GM18498 (cell line): ENCODE data around the gene CPLX3.

Experiments used
- ATAC-seq: cut with Tn5 transposase; IDR thresholded peaks from one replicate; pipeline ENCODE4 v1.9.1; 2021; ENCODE audit warnings: mild to moderate bottlenecking, moderate library complexity; ENCODE audit not compliant: unreplicated experiment

CPLX3 gene

GRCh38 chr15:74788042-74788682 is 38.3 kb upstream of the CPLX3 start:
- no peak for ATAC-seq

GRCh38 chr15:74788683-74789151 is 37.7 kb upstream of the CPLX3 start:
- peak; percentile 38 for ATAC-seq

GRCh38 chr15:74789171-74789631 is 37.2 kb upstream of the CPLX3 start:
- no peak for ATAC-seq

- ATAC-seq: no peak
These were observed 36.7 kb upstream of the CPLX3 start for GRCh38 chr15:74789741-74790079.

GRCh38 chr15:74790080-74790916 is 36.1 kb upstream of the CPLX3 start:
- no peak for ATAC-seq

GRCh38 chr15:74791007-74791406 is 35.4 kb upstream of the CPLX3 start:
- no peak for ATAC-seq

GRCh38 chr15:74791667-74792066 is 34.8 kb upstream of the CPLX3 start:
- ATAC-seq: no peak

- ATAC-seq: no peak
These were observed 34.0 kb upstream of the CPLX3 start for GRCh38 chr15:74792227-74793016.

GRCh38 chr15:74793135-74794028 is 33.0 kb upstream of the CPLX3 start:
- no peak for ATAC-seq

GRCh38 chr15:74794248-74794969 is 32.0 kb upstream of the CPLX3 start:
- ATAC-seq: no peak

GRCh38 chr15:74794970-74795349 is 31.5 kb upstream of the CPLX3 start:
- no peak for ATAC-seq

GRCh38 chr15:74795966-74796625 is 30.3 kb upstream of the CPLX3 start:
- no peak for ATAC-seq

GRCh38 chr15:74798388-74799254 is 27.8 kb upstream of the CPLX3 start:
- no peak for ATAC-seq

- no peak for ATAC-seq
These were observed 27.1 kb upstream of the CPLX3 start for GRCh38 chr15:74799255-74799855.

GRCh38 chr15:74799856-74800558 is 26.4 kb upstream of the CPLX3 start:
- ATAC-seq: peak; percentile 81

GRCh38 chr15:74800559-74801094 is 25.8 kb upstream of the CPLX3 start:
- no peak for ATAC-seq
